Upper lobe of right lung (tissue), 1 donor: ENCODE measurements around the gene TMEM109. TPM values are rescaled to one million over a fixed set of nuclear protein-coding genes. Genes with fewer than 3 reads are reported as not detected.

Experiments used
- ATAC-seq: fragments of 200-7000 bp; cut with Tn5 transposase; one replicate; pipeline ENCODE4 v1.9.1; 2020; ENCODE audit warnings: mild to moderate bottlenecking, moderate library complexity
- DNase-seq: peaks from one replicate; pipeline ENCODE4 v3.0.0-alpha.2; 2020
- H3K27ac ChIP-seq: fragments of 200-600 bp; one replicate; pipeline ENCODE4 v1.8.0; 2022
- H3K27me3 ChIP-seq: fragments of 200-600 bp; one replicate; pipeline ENCODE4 v1.8.0; 2022; ENCODE audit warnings: mild to moderate bottlenecking
- H3K36me3 ChIP-seq: fragments of 200-600 bp; one replicate; pipeline ENCODE4 v1.8.0; 2022
- H3K4me1 ChIP-seq: fragments of 200-600 bp; one replicate; pipeline ENCODE4 v1.8.0; 2022
- H3K4me3 ChIP-seq: fragments of 200-600 bp; one replicate; pipeline ENCODE4 v1.8.0; 2022; ENCODE audit warnings: mild to moderate bottlenecking
- H3K9me3 ChIP-seq: fragments of 200-600 bp; one replicate; pipeline ENCODE4 v1.8.0; 2022
- CTCF ChIP-seq: fragments of 200-600 bp; IDR thresholded peaks from one replicate; pipeline ENCODE4 v1.8.0; 2022; ENCODE audit warnings: antibody characterized with exemption
- intact Hi-C: fragments of 100-400 bp; cut with DNase I; formaldehyde crosslinking; loops from one replicate; pipeline ENCODE4 v1.11.0; 2022
- total RNA-seq: library from RNA; stranded (reverse); fragmentation: NEBNext Ultra II Directional; extraction: Animal tissue kit (Norgen Biotek cat#: 25700); gene quantifications from one replicate; pipeline ENCODE4 v1.2.1, GENCODE V29; 2021
- donor health status: DM: no; HTN: yes; CAD: no; lungs with severe emphysema.

Gene TMEM109
- total RNA-seq, 1 donor from 2014 or later, result 156 TPM

GRCh38 chr11:60944490-60945294, 30.7 kb downstream of the TMEM109 start:
- ATAC-seq (peak; percentile 59), DNase-seq (no peak)
- H3K4me3 ChIP-seq, result no peak overlapping the region
- peak; percentile 27 for TF ChIP-seq CTCF
- no peaks in the 10 kb centered on the region for H3K27me3 ChIP-seq
- no peaks in the 10 kb centered on the region for H3K9me3 ChIP-seq
- no peak overlapping the region for H3K27ac ChIP-seq
- intact Hi-C loops, result no loop called here
- peaks cover 35% of the 10 kb centered on the region for H3K36me3 ChIP-seq
- H3K4me1 ChIP-seq, result peaks cover 12% of the 10 kb centered on the region

GRCh38 chr11:60945295-60945667, 31.3 kb downstream of the TMEM109 start:
- ATAC-seq (no peak), DNase-seq (no peak)
- H3K27me3 ChIP-seq, result no peaks in the 10 kb centered on the region
- no peak for TF ChIP-seq CTCF
- peaks cover 35% of the 10 kb centered on the region for H3K36me3 ChIP-seq
- H3K4me3 ChIP-seq, result no peak overlapping the region
- peaks cover 14% of the 10 kb centered on the region for H3K4me1 ChIP-seq
- H3K27ac ChIP-seq, result no peak overlapping the region
- H3K9me3 ChIP-seq, result no peaks in the 10 kb centered on the region
- intact Hi-C loops, result no loop called here

GRCh38 chr11:60946601-60947264, 32.8 kb downstream of the TMEM109 start:
- DNase-seq, result no peak
- no peak for ATAC-seq
- Histone ChIP-seq H3K4me3 (no peak overlapping the region), H3K4me1 (peaks cover 19% of the 10 kb centered on the region), H3K27me3 (no peaks in the 10 kb centered on the region), H3K27ac (no peak overlapping the region), H3K9me3 (no peaks in the 10 kb centered on the region), H3K36me3 (peaks cover 24% of the 10 kb centered on the region)
- TF ChIP-seq CTCF, result no peak
- intact Hi-C loops, result no loop called here

GRCh38 chr11:60947700-60948099, 33.7 kb downstream of the TMEM109 start:
- H3K4me3 ChIP-seq, result no peak overlapping the region
- H3K9me3 ChIP-seq, result no peaks in the 10 kb centered on the region
- H3K27me3 ChIP-seq, result no peaks in the 10 kb centered on the region
- intact Hi-C loops, result no loop called here
- TF ChIP-seq CTCF, result no peak
- no peak overlapping the region for H3K27ac ChIP-seq
- DNase-seq (no peak), ATAC-seq (no peak)
- H3K4me1 ChIP-seq, result peaks cover 21% of the 10 kb centered on the region
- H3K36me3 ChIP-seq, result peaks cover 14% of the 10 kb centered on the region

- intact Hi-C loops, result no loop called here
- ATAC-seq (no peak), DNase-seq (no peak)
- H3K36me3 ChIP-seq, result peaks cover 14% of the 10 kb centered on the region
- no peak overlapping the region for H3K27ac ChIP-seq
- no peak for TF ChIP-seq CTCF
- H3K4me3 ChIP-seq, result no peak overlapping the region
- peaks cover 25% of the 10 kb centered on the region for H3K4me1 ChIP-seq
- H3K27me3 ChIP-seq, result no peaks in the 10 kb centered on the region
- no peaks in the 10 kb centered on the region for H3K9me3 ChIP-seq
Observed at GRCh38 chr11:60948250-60948649, 34.3 kb downstream of the TMEM109 start.
